ENCODE results near the gene ATP2C1.

The ATP2C1 gene

DNA sequence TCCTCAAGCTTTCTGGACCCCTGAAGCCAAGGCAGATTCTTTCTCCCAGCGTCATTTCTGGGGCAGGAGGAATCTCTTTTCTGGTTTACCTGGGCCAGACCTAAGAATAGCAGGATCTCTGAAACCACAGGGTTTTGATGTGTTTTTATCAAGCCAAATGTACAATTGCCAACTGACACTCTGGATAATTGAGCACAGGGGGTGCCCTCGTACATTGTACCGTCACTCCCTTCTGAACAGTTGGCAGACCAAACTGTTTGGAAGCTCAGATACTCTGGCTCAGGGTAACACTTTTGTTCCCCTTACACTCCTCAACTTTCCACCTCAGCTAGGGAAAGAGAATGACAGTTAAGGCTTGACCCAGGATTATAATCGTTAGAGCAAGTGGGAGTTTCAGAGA is 82.8 kb downstream of the ATP2C1 start:
- DNase-seq (ENCODE audit: low spot score) = no peak

DNA sequence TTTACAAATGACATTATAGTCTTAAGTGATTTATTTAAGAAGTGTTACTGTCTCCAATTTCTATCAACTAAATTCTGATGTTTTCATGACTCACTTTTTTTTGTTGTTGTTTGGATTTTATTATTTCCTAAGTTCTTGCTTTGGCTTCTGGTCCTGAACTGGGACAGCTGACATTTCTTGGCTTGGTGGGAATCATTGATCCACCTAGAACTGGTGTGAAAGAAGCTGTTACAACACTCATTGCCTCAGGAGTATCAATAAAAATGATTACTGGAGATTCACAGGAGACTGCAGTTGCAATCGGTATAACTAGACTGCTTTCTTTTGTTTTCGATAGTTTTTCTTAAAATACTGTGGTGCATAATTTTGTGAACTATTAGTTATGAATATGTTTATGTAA is 85.2 kb downstream of the ATP2C1 start:
- DNase-seq (ENCODE audit: low spot score) = no peak

DNA sequence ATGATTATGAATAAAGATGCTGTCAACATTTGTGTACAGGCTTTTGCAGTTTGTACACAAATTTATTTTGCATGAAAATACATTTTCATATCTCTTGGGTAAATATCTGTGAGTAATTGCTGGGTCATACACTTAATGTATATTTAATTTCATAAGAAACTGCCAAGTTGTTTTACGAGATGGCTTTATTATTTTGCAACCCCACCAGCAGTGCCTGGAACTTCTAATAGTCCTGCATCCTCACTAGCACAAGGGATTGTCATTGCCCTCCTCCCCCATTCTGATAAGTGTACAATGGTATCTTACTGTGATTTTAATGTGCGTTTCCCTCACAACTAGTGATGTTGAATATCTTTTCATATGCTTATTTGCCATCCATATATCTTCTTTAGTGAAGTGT is 87.6 kb downstream of the ATP2C1 start:
- no peak for DNase-seq (ENCODE audit: low spot score)

DNA sequence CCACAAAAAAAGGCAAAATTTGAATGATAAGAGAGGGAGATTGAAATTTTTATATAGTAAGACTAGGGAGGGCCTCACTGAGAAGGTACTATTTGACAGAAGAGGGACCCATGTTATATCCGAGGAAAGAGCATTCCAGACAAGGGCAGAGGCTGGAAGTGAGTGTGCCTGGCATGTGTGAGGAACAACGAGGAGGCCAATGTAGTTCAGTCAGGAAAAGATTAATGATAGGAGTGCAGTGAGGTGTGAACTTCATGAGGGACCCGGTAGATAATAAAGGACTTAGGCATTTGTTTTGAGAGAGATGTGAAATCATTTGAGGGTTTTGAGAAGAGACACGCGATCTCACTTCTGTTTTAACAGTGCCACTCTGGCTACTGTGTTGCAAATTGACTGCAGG is 96.4 kb downstream of the ATP2C1 start:
- DNase-seq (ENCODE audit: low spot score) = no peak

DNA sequence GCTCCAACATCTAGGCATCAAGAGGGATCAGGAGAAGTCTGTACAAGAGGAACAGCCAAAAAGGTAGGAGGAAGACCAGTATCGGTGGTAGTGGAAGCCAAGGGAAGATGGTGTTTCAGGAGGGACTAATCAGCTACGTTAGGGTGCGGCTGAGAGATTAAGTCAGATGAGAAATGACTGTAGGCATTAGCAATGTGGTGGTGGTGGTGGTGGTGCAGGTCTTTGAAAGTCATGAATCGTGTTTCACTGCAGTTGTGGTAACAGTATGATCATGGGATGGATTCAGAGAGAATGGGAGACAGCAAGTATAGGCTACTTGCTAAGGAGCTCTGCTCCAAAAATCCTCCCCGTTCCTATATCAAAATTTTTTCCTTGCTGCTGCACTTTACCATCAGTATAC is 97.2 kb downstream of the ATP2C1 start:
- no peak for DNase-seq (ENCODE audit: low spot score)

DNA sequence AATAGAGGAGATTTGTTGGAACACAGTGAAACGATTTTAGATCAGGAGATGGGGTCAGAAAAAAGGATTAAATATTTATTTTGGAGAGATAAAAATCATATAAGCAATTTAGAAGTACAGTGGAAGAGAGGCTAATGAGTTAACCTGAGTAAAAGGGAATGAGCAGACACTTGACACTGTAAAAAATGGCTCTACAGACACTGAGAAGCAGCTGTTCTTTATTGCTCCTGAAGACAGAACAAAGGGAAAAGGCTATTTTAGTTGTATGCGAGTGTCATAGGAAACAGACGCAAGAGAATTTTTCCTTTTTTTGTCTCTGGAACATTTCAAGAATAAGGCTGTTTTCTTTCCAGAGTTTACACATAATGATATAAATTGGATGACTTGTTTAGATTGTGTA is 98.5 kb downstream of the ATP2C1 start:
- no peak for DNase-seq (ENCODE audit: low spot score)

DNA sequence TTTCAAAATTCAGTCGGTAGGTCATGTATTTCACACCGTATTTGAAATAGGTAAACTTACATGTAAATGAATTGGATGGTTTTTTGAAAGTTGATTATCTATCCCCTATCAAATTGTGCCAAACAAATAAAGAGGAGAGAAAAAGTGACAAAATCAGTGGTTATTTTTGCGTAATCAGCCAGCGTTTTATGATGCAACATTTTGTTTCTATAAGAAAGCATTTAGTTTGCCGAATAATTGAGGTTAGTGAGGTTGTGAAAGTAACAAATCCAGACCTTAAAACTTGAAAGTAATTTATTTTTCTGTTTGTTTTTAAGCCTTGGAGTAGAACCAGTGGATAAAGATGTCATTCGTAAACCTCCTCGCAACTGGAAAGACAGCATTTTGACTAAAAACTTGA is 103.4 kb downstream of the ATP2C1 start:
- DNase-seq (ENCODE audit: low spot score) = no peak

DNA sequence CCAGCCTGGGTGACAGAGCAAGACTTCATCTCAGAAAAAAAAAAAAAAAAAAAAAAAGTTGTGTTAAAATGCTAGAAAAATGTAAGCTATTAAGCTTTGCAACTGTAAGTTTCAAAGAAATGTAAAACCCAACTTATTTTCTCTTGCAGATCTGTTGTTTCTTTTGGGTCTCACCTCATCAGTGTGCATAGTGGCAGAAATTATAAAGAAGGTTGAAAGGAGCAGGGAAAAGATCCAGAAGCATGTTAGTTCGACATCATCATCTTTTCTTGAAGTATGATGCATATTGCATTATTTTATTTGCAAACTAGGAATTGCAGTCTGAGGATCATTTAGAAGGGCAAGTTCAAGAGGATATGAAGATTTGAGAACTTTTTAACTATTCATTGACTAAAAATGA is 107.2 kb downstream of the ATP2C1 start:
- no peak for DNase-seq (ENCODE audit: low spot score)

DNA sequence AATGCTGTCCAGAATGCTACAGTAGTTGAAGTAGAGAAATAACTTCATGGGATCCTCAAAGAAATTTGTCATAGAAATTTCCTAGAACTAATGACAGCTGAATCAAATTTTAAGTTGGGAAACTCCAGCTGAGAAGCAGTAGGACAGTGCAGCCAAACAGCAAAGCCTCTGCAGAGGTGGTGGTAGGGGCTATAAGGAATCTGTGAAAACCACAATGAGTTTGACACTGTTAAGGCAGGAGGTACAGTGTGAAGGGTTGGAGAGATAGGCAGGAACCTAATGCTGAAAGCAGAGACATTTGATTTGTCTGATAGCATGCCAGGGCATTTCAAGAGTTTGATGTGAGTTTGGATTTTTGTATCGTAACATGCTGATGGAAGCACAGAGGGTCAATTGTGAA is 110.7 kb downstream of the ATP2C1 start:
- DNase-seq (ENCODE audit: low spot score) = no peak

DNA sequence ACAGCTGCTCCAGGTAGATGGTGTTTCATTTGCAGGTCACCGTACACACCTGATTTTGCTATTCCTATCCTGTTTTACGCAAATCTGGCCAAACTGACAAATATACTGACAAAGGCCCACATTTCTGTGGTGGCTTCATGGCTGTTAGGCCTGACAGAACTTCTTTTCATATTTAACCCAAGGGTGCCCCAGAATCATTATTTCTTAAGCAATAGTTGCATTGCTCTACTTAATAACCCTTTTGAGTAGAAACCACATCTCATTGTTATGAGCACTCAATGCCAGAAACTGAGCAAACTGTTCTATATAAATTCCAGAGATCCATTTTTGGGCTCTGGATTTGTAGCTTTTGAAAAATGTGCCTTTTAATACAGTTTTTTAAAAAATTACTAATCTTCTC is 113.4 kb downstream of the ATP2C1 start:
- DNase-seq (ENCODE audit: low spot score) = no peak

DNA sequence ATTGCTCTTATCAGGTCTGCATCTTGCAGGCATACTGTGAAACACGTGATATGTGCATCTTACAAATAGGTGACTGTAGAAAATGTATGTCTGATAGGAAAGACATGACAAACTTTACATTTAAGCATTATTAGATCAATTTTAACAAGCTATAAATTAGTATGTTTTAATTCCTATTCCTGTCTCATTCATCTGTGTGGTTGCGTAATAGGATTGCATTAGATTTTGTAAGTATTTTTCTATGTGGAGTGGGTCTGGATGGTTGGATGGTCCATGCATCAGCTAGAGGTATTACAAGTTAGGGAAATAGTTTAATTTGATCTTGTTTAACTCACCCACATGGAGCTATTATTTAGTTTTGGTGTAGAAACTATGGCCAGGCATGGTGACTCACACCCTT is 113.9 kb downstream of the ATP2C1 start:
- no peak for DNase-seq (ENCODE audit: low spot score)

DNA sequence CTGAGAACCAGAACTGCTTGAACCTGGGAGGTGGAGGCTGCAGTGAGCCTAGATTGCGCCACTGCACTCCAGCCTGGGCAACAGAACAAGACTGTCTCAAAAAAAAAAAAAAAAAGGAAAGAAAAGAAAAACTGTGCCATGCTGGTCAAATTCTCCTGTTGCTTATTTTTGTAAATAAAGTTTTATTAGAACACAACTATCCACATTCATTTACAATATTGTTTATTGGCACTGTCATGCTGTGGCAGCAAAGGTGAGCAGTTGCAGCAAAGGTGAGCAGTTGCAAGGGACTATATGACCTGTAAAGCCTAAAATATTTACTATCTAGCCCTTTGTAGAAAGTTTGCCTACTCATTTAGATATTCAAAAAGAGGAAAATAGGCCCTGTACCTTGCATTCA is 114.4 kb downstream of the ATP2C1 start:
- DNase-seq (ENCODE audit: low spot score) = no peak

DNA sequence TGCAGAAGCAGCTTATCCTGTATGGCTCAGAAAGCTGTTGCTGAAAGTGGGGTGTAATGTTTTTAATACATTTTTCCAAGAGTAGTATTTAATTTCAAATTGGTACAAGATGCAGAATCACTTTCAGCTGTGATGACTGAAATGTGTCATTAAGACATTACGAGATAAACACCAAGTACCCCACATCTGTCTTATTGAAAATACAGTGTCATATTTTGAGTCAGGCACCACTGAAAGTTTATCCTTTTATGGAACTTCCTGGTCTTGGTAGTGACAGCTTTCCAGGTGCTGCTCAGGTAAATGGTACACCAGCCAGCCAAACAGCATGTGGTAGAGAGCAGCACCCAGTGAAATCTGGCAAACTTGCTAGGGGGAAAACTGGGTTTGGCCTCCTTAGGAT is 115.8 kb downstream of the ATP2C1 start:
- DNase-seq (ENCODE audit: low spot score) = no peak

DNA sequence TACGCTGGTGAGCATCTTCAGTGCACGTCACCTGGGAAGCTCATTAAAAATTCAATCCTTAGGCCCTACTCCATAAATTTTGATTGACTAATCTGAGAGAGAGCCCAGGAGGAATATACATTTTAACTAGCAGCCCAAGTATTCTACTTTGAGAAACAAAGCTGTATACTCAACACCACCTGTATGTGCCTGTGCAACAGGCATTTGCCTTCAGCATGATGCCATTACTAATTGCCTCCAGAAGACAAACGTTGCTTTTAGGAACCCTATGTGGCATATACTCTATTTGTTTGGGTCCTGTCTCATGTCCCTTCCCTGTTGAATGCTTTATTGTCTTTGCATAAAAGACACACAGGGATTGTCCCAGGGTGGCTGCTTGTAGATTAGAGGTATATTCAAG is 125.1 kb downstream of the ATP2C1 start:
- DNase-seq (ENCODE audit: low spot score) = no peak

DNA sequence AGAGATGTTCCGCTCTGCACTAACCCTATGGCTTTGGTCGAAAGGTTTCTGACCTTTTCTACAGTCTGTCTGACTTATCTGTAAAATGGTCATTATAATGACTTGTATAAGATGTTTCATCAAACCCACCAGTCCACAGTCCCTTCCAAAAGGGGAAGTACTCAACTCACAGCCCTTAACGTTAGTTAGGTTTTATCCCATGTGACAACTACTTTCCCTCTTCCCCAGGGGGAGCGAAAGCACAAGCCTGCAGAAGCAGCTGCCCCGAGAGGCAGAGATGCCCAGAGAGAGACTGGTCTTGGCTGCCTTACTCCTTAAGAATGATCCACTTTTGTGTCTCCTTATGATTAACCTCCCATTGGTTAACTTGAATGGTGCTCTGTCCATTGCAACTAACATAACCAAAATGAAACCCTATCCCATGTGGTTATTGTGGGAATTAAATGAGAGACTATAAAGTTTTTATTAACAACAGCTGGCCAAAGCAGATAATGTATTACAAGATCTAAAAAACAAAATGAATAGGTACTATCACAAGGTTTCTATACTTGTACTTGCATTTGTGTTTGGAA is 126.3 kb downstream of the ATP2C1 start:
- peak; percentile 49 for DNase-seq (ENCODE audit: low spot score)

DNA sequence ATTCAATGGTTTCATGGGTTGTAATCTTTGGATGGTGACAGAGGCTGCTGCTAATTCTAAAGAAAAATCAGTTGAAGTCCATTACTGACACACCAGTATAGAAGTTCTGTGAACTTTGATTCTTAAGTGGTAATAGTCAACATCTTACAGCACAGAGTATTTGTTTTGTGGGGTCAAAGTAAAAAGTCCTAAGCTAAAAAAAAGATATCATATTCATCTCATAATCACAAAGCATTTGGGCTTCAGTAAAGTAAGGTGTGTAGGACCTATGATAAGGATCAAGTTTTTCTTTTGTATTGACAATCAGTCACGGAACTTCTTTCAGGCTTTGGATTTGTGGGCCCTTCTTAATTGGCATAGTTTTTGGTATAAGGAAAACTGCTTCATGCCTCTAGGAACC is 131.7 kb downstream of the ATP2C1 start:
- no peak for DNase-seq (ENCODE audit: low spot score)

DNA sequence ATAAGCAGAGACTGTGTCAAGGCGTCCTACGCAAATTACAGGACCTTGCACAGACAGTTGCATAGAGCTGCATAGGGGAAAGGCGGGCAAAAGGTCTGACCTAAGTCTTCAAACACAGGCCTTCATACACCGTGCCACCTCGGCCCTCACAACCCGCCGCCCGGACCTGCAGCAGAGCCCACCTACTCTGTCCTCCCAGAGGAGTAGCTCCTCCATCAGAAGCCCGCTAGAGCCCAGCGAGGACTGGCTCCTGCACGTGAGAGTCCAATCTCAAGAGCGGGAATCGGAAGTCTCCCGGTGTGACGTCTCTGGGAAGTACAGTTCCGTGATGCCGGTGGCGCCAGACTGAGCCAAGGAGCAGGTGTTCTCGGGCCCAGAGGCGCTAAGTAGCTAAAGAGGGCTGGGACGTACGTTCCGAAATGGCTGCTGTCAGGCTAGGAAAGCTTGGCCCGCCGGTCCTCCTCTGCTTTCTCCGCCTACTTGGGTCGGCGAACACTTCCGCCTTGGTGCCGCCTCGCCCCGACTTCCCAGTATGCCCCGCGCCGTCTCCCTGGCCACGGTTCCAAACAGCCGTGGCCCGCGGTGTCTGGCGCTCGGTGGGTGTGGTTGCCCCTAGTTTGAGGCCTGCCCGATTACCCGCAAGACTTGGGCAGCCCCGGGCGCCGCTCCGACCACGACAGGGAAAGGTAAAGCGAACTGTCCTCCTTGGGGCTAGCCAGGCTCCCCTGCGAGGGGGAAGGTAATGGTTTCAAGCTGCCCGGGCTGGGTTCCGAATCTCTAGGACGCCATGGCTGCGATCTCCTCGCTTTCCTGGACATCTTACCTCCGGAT is 132.7 kb downstream of the ATP2C1 start, which contains the start of the genes ASTE1 and NEK11:
TSS of gene ASTE1 (minus strand) at position 505 of the 831 bp plus-strand sequence. CDS start 1,519 bp downstream, outside the sequence.
TSS of gene NEK11 (plus strand) at position 557 of the 831 bp plus-strand sequence. CDS start 2,832 bp downstream, outside the sequence.
- DNase-seq (ENCODE audit: low spot score) = peak; percentile 94

DNA sequence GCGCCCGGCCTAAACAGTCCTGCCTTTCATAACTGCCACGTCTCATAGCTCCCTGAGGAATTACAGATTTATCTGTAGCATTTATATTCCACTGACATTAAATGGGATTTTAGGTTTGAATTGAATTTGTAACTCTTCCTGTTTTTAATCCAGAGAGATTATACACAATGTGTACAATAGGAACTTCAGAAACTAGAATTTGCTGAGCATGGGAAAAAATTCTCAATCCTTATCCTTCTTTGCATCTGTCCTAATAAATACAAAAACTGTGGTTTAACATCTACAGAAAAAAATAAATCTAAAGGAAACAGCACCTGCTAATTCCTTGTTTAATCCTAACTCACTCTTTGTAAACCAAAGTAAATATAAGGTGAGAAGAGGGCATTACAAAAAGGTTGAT is 135.0 kb downstream of the ATP2C1 start:
- no peak for DNase-seq (ENCODE audit: low spot score)

DNA sequence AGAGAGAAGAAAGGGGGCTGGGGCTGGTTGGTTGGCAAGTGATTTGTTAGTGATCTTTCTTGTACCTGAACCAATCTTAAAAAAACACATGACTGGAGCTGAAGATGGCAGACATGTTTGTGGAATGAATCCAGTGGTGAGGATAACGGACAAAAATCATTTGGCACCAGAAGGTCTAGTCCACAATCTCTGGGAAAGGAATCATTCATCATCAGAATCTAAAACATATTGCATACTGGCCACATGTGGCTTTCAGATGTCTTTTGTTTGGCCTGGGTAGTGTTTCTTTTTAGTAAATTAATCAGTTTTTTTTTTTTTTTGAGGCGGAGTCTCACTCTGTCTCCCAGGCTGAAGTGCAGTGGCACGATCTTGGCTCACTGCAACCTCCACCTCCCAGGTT is 137.8 kb downstream of the ATP2C1 start:
- no peak for DNase-seq (ENCODE audit: low spot score)

DNA sequence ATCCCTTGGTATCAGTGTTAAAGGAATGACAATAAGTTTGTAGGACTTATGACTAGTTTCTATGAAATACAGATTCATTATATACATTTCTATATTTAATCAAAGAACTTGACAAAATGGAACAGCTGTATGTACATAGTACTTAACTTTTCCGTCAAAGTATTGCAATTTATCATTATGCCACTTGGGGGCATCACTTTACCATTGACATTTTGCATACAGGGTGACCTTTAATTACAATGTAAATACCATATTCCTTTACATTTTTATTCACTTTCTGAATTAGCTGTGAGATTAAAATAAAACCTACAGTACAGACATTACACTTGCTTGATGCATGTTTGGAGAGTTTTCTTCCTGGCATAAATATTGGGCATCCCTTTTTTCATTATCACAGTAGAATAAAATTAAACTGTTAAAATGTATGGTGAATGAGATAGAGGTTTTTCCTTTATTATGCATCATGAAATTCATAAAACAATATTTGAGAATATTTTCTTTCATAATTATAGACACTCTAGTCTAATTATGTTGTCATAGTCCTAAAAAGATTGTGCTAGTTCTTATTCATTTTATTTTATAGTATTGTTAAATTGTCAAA is 139.7 kb downstream of the ATP2C1 start:
- DNase-seq (ENCODE audit: low spot score) = peak; percentile 85

DNA sequence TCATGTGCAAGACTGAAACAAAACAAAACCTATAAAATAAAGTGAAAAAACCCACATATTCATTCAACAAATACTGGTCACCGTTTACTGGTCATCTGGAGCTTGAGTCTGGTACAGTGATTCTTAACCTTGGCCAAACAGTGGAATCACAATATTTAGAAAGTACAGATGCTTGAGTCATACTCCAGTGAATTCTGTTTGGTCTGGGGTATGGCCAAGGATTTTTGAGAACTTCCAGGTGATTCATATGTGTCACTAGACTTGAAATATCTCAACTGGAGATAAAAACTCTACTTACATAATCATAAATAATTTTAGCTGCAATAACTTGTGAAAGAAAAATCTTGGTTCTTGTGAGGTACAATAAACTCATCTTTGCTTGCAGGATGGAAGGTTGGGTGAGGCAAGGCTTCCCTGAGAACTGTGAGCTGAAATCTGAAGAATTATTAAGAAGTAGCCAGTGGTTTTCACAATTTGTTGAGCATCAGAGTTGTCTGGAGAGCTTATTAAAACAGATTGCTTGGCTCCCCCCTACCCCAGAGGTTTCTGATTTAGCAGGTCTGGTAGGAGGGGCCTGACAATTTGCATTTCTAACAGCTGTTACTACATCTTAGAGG is 142.4 kb downstream of the ATP2C1 start:
- no peak for DNase-seq (ENCODE audit: low spot score)

DNA sequence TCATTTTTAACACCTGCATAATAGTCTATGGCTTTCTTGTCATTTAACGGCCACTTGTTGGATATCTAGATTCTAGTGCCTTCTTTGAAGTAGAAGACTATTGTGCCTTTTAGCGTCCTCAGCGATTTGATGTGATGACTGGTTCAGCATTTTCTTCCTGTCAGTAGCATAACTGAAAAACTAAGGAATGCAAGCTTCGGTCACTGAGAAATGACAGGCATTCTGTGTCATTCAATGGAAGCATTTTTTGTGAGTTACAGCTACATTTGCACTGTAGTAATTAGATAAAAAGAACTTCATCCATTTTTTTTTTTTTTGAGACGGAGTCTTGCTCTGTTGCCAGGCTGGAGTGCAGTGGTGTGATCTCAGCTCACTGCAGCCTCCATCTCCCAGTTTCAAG is 143.1 kb downstream of the ATP2C1 start:
- no peak for DNase-seq (ENCODE audit: low spot score)

DNA sequence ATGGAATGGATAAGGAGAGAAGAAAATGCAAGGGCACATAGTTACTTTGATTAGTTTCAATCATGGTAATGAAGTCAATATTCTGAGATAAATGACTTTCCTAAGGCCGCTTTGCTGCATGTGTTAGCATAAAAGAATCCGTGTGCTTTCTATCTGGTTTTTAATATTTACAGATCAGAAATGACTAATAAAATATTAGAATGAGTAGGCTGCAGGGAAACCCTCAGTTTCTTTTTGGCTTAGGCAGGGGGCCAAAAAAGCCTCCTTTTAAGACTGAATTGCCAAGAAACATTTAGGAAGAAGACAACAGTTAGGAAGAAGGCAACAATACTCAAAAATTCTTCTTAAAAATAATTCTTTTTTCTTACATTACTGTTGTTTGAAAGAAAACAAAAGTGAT is 144.4 kb downstream of the ATP2C1 start:
- DNase-seq (ENCODE audit: low spot score) = no peak

Measured in NAMALWA (cell line).